ENCODE data around the gene MARVELD3. TPM values are rescaled to one million over a fixed set of nuclear protein-coding genes. Genes with fewer than 3 reads are reported as not detected.
"Not testable (repeated sequence)": the region's sequence is repeated elsewhere in the genome, so short reads cannot be mapped to it uniquely, and the experiment has no call there.

Gene MARVELD3
- total RNA-seq, 4 donors from 2014 or later = 6.5 to 11.8 (median 9.8) TPM

- Histone ChIP-seq H3K4me3 (no peak overlapping the region), H3K27ac (no peak overlapping the region), H3K36me3 (peaks cover 0 to 80% (median 0%) of the 10 kb centered on the region in 3 donors), H3K4me1 (no peaks in the 10 kb centered on the region), H3K27me3 (no peaks in the 10 kb centered on the region), H3K9me3 (no peaks in the 10 kb centered on the region)
- WGBS, 2 donors = 90 to 95% methylated on average over 5 of the region's 5 CpGs
- TF ChIP-seq, protein P1, sequence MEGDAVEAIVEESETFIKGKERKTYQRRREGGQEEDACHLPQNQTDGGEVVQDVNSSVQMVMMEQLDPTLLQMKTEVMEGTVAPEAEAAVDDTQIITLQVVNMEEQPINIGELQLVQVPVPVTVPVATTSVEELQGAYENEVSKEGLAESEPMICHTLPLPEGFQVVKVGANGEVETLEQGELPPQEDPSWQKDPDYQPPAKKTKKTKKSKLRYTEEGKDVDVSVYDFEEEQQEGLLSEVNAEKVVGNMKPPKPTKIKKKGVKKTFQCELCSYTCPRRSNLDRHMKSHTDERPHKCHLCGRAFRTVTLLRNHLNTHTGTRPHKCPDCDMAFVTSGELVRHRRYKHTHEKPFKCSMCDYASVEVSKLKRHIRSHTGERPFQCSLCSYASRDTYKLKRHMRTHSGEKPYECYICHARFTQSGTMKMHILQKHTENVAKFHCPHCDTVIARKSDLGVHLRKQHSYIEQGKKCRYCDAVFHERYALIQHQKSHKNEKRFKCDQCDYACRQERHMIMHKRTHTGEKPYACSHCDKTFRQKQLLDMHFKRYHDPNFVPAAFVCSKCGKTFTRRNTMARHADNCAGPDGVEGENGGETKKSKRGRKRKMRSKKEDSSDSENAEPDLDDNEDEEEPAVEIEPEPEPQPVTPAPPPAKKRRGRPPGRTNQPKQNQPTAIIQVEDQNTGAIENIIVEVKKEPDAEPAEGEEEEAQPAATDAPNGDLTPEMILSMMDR (IDR thresholded peaks at IDR 0.05) = no peak
- no peak for TF ChIP-seq POLR2A (IDR thresholded peaks at IDR 0.05)
- intact Hi-C loops (cut with DNase I) = no loop called here
- DNase-seq = no peak
These were observed 50.3 kb downstream of the MARVELD3 start for GRCh38 chr16:71676236-71676635.

- intact Hi-C loops (cut with DNase I) = no loop called here
- WGBS, 2 donors = 47 to 56% methylated on average over 2 of the region's 2 CpGs
- H3K36me3 ChIP-seq = peaks cover 0 to 80% (median 0%) of the 10 kb centered on the region in 3 donors
- no peaks in the 10 kb centered on the region for H3K27me3 ChIP-seq
- no peak for DNase-seq
- TF ChIP-seq, protein P1 (IDR thresholded peaks at IDR 0.05) = no peak
- no peak for TF ChIP-seq POLR2A (IDR thresholded peaks at IDR 0.05)
- H3K27ac ChIP-seq = no peak overlapping the region
- H3K9me3 ChIP-seq = no peaks in the 10 kb centered on the region
- no peaks in the 10 kb centered on the region for H3K4me1 ChIP-seq
- no peak overlapping the region for H3K4me3 ChIP-seq
These were observed 55.4 kb downstream of the MARVELD3 start for GRCh38 chr16:71681360-71681759.

DNA sequence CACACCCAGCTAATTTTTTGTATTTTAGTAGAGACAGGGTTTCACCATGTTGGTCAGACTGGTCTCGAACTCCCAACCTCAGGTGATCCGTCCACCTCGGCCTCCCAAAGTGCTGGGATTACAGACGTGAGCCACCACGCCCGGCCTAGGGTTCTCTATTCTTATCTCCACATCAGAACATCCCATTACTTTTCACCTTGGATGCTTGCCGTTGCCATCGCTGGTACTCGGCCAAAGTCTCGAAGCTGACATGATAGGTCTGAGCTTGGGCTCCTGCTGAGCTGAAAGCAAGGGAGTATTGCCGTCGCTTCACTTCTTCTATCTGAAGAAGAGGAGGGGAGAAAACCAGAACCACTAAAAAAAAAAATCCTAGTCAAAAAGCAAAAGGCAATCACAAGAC lies 58.3 kb downstream of the MARVELD3 start:
- DNase-seq; H3K9me3 ChIP-seq; H3K27me3 ChIP-seq; H3K27ac ChIP-seq; intact Hi-C loops (cut with DNase I); H3K4me1 ChIP-seq; H3K4me3 ChIP-seq: not testable (repeated sequence)
- peaks cover 0 to 66% (median 0%) of the 10 kb centered on the region in 3 donors for H3K36me3 ChIP-seq
- 93 to 96% methylated on average over 7 to 12 of the region's 12 CpGs for WGBS, 2 donors

Small RNAs within 50 kb of the gene (small RNA-seq; reads per million reads assigned to genes)
- gene RNU6-208P = 0 reads per million in 4 donors

Other genes starting within 250 kb of the MARVELD3 start
- gene TLE7, start 184.1 kb upstream of the MARVELD3 start, total RNA-seq = not detected
- 1 to 10 TPM; 2.5 to 7.4 (median 3.4) TPM for gene ZNF23, start 163.9 kb upstream of the MARVELD3 start, total RNA-seq
- gene ZNF19, start 136.9 kb upstream of the MARVELD3 start, total RNA-seq = 1 to 10 TPM; 1.1 to 5.0 (median 1.7) TPM
- 1 to 10 TPM in 1 of 4 donors, not detected in 3; 2.6 TPM for gene CHST4, start 99.8 kb upstream of the MARVELD3 start, total RNA-seq
- gene TAT, start 49.1 kb upstream of the MARVELD3 start, total RNA-seq = not detected
- 1 to 10 TPM in 3 of 4 donors, under 1 TPM in 1; 0.49 to 5.7 (median 1.7) TPM for gene PHLPP2, start 98.5 kb downstream of the MARVELD3 start, total RNA-seq
- 10 to 100 TPM; 51.7 to 90.1 (median 68.6) TPM for gene AP1G1, start 182.7 kb downstream of the MARVELD3 start, total RNA-seq
- gene ATXN1L, start 219.8 kb downstream of the MARVELD3 start, total RNA-seq = 10 to 100 TPM in 3 of 4 donors, 1 to 10 TPM in 1; 8.9 to 23.8 (median 15.6) TPM

Data from esophagus squamous epithelium (tissue), 5 donors.